Peyer's patch (tissue), 4 donors: ENCODE data around the gene GPC3. TPM values are rescaled to one million over a fixed set of nuclear protein-coding genes. Genes with fewer than 3 reads are reported as not detected.

Experiments
- DNase-seq, 3 donors: peaks; one replicate each; pipeline ENCODE4 v3.0.0-alpha.2; 2017 to 2019
- H3K27ac ChIP-seq, 4 donors: fragments of 200-600 bp; sonication (generic); one replicate each; pipeline ENCODE4 v1.5.1; 2016 to 2019
- H3K27me3 ChIP-seq, 2 donors: fragments of 200-600 bp; sonication (generic); one replicate each; pipeline ENCODE4 v1.5.1; 2019
- H3K36me3 ChIP-seq, 3 donors: fragments of 200-600 bp; sonication (generic); one replicate each; pipeline ENCODE4 v1.5.1; 2016 to 2019
- H3K4me1 ChIP-seq, 4 donors: fragments of 200-600 bp; sonication (generic); one replicate each; pipeline ENCODE4 v1.5.1; 2016 to 2019
- H3K4me3 ChIP-seq, 4 donors: fragments of 200-600 bp; sonication (generic); 1 replicate in 3 of 4; 2 replicates in 1 of 4; pipeline ENCODE4 v1.5.1; 2016 to 2019; ENCODE audit warnings: mild to moderate bottlenecking in 1 of 4
- H3K9me3 ChIP-seq, 4 donors: fragments of 200-600 bp; sonication (generic); one replicate each; pipeline ENCODE4 v1.5.1; 2016 to 2019; ENCODE audit warnings: mild to moderate bottlenecking in 1 of 4
- CTCF ChIP-seq, 6 experiments: fragments of 450-650 bp in 4 of 6; fragments of 200-600 bp in 2 of 6; sonication (generic) in 1 of 6; IDR thresholded peaks; one replicate each; pipeline ENCODE4 v1.5.1; 2017 to 2019; ENCODE audit warnings: antibody characterized with exemption in 6 of 6, mild to moderate bottlenecking in 3 of 6, moderate library complexity in 1 of 6
- POLR2A ChIP-seq, 2 donors: fragments of 450-650 bp; IDR thresholded peaks; one replicate each; pipeline ENCODE4 v1.5.1; 2017; ENCODE audit warnings: antibody characterized with exemption in 2 of 2, mild to moderate bottlenecking in 2 of 2, moderate library complexity in 2 of 2
- total RNA-seq, 4 donors: library from RNA; depleted of rRNA; stranded (reverse); fragments of >200 nt; gene quantifications; one replicate each; pipeline ENCODE4 v1.1.0, GENCODE V29; 2016

The GPC3 gene
- total RNA-seq, 4 donors from 2014 or later, result 1.1 to 7.2 (median 5.8) TPM

- Histone ChIP-seq H3K27me3 (no peaks in the 10 kb centered on the region), H3K27ac (no peak overlapping the region), H3K36me3 (no peaks in the 10 kb centered on the region), H3K4me3 (no peak overlapping the region), H3K9me3 (no peaks in the 10 kb centered on the region), H3K4me1 (no peaks in the 10 kb centered on the region)
- TF ChIP-seq CTCF (IDR thresholded peaks at IDR 0.05), result no peak
- TF ChIP-seq POLR2A (IDR thresholded peaks at IDR 0.05), result no peak
- no peak for DNase-seq
Measured at GRCh38 chrX:133989993-133990392, 4.6 kb upstream of the GPC3 start.

- Histone ChIP-seq H3K27ac (no peak overlapping the region), H3K9me3 (no peaks in the 10 kb centered on the region), H3K4me3 (no peak overlapping the region), H3K36me3 (no peaks in the 10 kb centered on the region), H3K27me3 (no peaks in the 10 kb centered on the region), H3K4me1 (no peaks in the 10 kb centered on the region)
- TF ChIP-seq CTCF (IDR thresholded peaks at IDR 0.05), result no peak
- no peak for TF ChIP-seq POLR2A (IDR thresholded peaks at IDR 0.05)
- no peak for DNase-seq
Measured at GRCh38 chrX:133989490-133989889, 4.1 kb upstream of the GPC3 start.

- DNase-seq, result no peak
- Histone ChIP-seq H3K9me3 (no peaks in the 10 kb centered on the region), H3K27ac (no peak overlapping the region), H3K4me1 (no peaks in the 10 kb centered on the region), H3K4me3 (no peak overlapping the region), H3K36me3 (no peaks in the 10 kb centered on the region), H3K27me3 (no peaks in the 10 kb centered on the region)
- TF ChIP-seq POLR2A (IDR thresholded peaks at IDR 0.05), result no peak
- no peak for TF ChIP-seq CTCF (IDR thresholded peaks at IDR 0.05)
Measured at GRCh38 chrX:133988010-133988409, 2.6 kb upstream of the GPC3 start.

- Histone ChIP-seq H3K9me3 (no peaks in the 10 kb centered on the region), H3K36me3 (no peaks in the 10 kb centered on the region), H3K4me3 (no peak overlapping the region), H3K27ac (no peak overlapping the region), H3K4me1 (no peaks in the 10 kb centered on the region), H3K27me3 (no peaks in the 10 kb centered on the region)
- no peak for TF ChIP-seq CTCF (IDR thresholded peaks at IDR 0.05)
- TF ChIP-seq POLR2A (IDR thresholded peaks at IDR 0.05), result no peak
- no peak for DNase-seq
Measured at GRCh38 chrX:133987188-133987587, 1.8 kb upstream of the GPC3 start.

- Histone ChIP-seq H3K4me1 (no peaks in the 10 kb centered on the region), H3K4me3 (peak overlapping the region in 3 of 4 donors; percentile 18 to 51 (median 46)), H3K9me3 (no peaks in the 10 kb centered on the region), H3K27me3 (no peaks in the 10 kb centered on the region), H3K27ac (no peak overlapping the region), H3K36me3 (no peaks in the 10 kb centered on the region)
- DNase-seq, result no peak
- TF ChIP-seq POLR2A (IDR thresholded peaks at IDR 0.05) (no peak), CTCF (IDR thresholded peaks at IDR 0.05) (no peak)
Measured at GRCh38 chrX:133985967-133986683, 731 bp upstream of the GPC3 start.

- TF ChIP-seq CTCF (IDR thresholded peaks at IDR 0.05) (no peak), POLR2A (IDR thresholded peaks at IDR 0.05) (no peak)
- H3K36me3 ChIP-seq, result no peaks in the 10 kb centered on the region
- H3K4me3 ChIP-seq, result peak overlapping the region in 2 of 4 donors; percentile 46 to 51
- H3K9me3 ChIP-seq, result no peaks in the 10 kb centered on the region
- no peaks in the 10 kb centered on the region for H3K4me1 ChIP-seq
- DNase-seq, result no peak
- no peak overlapping the region for H3K27ac ChIP-seq
- H3K27me3 ChIP-seq, result no peaks in the 10 kb centered on the region
Measured at GRCh38 chrX:133984857-133985163, 584 bp downstream of the GPC3 start.
